HFF-Myc (cell line): ENCODE measurements around the gene ANKS1B.

Source experiments
- DNase-seq: peaks from one replicate; pipeline ENCODE4 v3.0.0-alpha.2; 2011; ENCODE audit warnings: low read depth; ENCODE audit errors: extremely low read depth
- H3K4me3 ChIP-seq: replicated peaks from 2 replicates; pipeline ENCODE4 v1.5.1; 2011; ENCODE audit warnings: low read depth, mild to moderate bottlenecking, control low read depth, low read length
- TF ChIP-seq, protein P1 (sequence below): IDR thresholded peaks from 2 replicates; pipeline ENCODE4 v1.5.1; 2012; ENCODE audit warnings: mild to moderate bottlenecking, low read depth, low read length, control low read depth; ENCODE audit errors: missing control alignments

The ANKS1B gene

DNA sequence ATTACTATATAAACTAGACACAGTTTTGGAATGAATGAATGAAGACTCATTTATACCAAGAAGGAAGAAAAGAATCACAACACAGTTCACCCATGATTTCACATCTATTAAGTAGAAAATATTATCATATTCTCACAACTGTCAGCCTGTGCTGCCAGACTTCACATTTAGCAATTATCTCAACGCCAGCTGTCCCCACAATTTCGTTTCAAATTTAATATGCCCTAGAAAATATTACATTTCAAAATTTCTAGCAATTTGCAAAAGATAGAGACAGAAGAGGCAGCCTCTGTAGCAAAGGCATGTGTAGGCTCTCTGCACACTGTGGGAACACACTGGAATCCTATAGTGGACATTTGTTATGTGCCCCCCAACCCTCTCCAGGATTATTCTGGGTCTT, 83.6 kb downstream of the ANKS1B start:
- TF ChIP-seq, protein P1, sequence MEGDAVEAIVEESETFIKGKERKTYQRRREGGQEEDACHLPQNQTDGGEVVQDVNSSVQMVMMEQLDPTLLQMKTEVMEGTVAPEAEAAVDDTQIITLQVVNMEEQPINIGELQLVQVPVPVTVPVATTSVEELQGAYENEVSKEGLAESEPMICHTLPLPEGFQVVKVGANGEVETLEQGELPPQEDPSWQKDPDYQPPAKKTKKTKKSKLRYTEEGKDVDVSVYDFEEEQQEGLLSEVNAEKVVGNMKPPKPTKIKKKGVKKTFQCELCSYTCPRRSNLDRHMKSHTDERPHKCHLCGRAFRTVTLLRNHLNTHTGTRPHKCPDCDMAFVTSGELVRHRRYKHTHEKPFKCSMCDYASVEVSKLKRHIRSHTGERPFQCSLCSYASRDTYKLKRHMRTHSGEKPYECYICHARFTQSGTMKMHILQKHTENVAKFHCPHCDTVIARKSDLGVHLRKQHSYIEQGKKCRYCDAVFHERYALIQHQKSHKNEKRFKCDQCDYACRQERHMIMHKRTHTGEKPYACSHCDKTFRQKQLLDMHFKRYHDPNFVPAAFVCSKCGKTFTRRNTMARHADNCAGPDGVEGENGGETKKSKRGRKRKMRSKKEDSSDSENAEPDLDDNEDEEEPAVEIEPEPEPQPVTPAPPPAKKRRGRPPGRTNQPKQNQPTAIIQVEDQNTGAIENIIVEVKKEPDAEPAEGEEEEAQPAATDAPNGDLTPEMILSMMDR = no peak
- DNase-seq = no peak
- H3K4me3 ChIP-seq = no peak overlapping the region

DNA sequence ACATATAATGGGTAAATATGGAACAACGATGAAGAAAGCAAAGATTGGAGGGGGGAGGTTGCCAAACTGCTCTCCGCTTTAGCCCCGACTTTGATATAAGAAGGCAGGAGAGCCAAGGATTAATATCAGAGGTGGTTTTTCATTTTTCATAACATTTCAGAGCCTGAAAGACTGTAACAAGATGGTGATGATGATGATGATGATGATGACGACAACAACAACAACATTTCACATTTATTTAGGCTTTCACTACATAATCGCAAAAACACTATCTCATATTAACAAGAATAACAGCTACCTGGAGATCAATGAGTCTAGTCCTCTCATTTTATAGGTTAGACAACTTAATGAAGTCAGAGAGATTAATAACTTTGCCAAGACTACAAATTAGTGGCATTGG, 86.1 kb downstream of the ANKS1B start:
- DNase-seq = no peak
- TF ChIP-seq, protein P1 = no peak
- H3K4me3 ChIP-seq = no peak overlapping the region

DNA sequence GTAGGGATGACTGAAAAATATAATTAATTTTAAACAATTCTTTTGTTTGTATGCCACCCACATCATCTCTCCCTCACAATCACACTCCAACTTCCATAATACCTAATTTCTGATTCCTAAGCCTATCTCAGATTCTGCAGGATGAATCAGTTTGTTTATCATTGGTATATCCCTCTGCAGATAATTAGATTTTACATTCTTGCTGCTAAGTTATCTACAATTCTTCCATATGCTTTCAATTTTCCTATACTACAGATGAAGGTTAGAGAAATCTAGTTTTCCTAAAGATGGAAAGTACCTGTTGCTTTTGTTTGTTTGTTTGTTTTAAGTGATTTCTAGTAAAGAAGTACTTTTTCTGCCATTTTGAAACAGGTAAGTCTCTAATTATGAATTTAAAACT, 105.3 kb downstream of the ANKS1B start:
- TF ChIP-seq, protein P1 = no peak
- no peak overlapping the region for H3K4me3 ChIP-seq
- no peak for DNase-seq

DNA sequence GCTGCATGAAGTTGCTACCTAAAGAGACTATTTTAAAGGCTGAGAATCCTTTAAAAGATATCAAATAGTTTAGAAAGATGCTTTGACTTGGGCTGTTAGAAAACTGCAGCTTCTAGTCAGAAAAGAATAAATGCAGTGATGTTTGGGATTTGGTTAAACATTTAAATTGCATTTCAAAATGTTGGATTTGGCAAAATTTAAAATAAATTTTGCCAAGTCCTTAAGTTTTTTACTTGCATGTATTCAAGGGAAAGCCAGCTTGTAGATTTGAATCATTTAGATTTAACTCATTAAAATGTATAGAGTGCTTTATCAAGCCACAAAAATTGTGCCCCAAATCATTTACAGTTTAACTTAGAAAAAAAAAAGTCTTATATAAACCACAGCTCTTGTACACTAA, 109.7 kb downstream of the ANKS1B start:
- TF ChIP-seq, protein P1 = no peak
- no peak overlapping the region for H3K4me3 ChIP-seq
- no peak for DNase-seq

DNA sequence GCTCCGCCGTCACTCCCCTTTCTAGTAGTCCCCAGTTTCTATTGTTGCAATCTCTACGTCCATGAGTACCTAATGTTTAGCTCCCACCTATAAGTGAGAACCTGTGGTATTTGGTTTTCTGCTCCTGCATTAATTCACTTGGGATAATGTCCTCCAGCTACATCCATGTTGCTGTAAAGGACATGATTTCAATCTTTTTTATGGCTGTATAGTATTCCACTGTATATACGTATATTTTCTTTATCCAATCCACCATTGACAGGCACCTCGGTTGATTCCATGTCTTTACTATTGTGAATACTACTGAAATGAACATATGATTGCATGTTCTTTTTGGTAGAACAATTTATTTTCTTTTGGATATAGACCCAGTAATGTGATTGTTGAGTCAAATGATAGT, 114.7 kb downstream of the ANKS1B start:
- TF ChIP-seq, protein P1 = no peak
- H3K4me3 ChIP-seq = no peak overlapping the region
- DNase-seq = no peak

DNA sequence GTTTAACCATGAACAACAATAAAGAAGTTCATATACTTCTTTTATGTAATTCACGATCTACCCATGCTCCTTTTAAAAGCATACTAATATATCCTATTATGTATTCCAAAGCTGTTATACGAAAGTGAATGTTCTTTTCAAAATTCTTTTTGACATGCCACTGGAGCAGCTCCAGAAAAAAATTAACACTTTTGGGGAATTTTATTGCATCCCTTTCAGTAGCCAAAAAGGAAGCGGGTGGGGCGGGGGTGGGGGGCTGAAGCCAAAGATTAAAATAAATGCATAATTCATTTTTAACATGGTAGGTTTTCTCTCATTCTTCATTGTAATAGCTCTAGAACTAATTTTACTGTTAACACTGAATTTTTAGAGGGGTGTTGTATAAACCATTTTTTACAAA, 123.0 kb downstream of the ANKS1B start:
- no peak for DNase-seq
- no peak overlapping the region for H3K4me3 ChIP-seq
- TF ChIP-seq, protein P1 = no peak

DNA sequence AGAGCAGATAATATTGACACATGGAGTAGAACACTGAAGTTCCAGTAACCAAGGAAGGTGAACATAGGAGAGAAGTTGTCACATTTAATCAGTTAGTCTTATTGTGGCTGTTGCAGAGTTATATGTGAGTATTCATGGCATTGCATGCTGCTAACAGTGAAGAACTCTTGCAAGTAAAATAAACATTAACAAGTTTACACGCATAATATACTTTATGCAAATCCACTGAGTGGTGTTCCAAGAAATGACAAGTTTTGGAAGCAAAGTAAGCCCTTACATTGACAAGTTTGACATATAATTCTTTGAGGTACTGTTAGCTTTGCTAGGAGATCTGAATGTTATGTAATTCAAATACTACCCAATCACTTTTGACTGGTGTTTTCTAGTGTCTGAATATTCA, 125.6 kb downstream of the ANKS1B start:
- TF ChIP-seq, protein P1 = no peak
- H3K4me3 ChIP-seq = no peak overlapping the region
- no peak for DNase-seq
